ENCODE measurements around the gene CMTM7.

Gene CMTM7

DNA sequence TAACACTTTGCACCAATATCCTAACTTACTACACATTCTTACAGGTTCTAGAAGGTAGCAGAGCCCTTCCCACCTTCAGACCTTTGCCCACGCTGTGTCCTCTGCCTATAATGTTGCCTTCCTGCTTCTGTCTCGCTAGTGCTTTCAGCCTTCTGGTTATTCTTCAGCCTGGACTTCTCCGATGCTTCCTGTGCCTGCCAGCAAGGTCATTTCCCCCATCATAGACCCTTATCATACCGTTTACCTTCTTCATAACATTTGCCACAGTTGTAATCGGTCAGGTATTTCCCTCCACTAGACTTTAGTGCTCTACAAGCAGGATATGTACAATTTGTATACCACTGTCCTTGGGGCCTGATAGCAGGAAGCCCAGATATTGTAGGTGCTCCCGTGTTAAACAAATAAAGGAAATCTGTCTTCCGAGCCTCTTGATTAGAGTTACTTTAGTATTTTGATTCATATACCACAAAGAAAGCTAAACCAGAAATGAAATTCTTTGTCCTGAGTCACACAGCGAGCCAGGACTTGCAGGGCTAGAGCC lies 35.8 kb upstream of the CMTM7 start:
- H3K27me3 ChIP-seq (ENCODE audit: insufficient read depth, insufficient read length): no peaks in the 10 kb centered on the region
- H3K4me1 ChIP-seq (ENCODE audit: insufficient read depth, insufficient read length): peaks cover 2% of the 10 kb centered on the region
- H3K9ac ChIP-seq (ENCODE audit: insufficient read length, low read depth): no peak overlapping the region
- no peaks in the 10 kb centered on the region for H3K9me3 ChIP-seq (ENCODE audit: insufficient read depth, low read length)
- TF ChIP-seq SUZ12 (IDR thresholded peaks at IDR 0.05; ENCODE audit: extremely low read depth, insufficient read depth, insufficient read length) (no peak), ZNF274 (IDR thresholded peaks at IDR 0.05; ENCODE audit: low read depth, low read length) (no peak), YY1 (IDR thresholded peaks at IDR 0.05; ENCODE audit: insufficient read depth, insufficient read length) (no peak)
- no peaks in the 10 kb centered on the region for H3K36me3 ChIP-seq (ENCODE audit: insufficient read depth, insufficient read length, low read length)
- H3K4me3 ChIP-seq (ENCODE audit: insufficient read length, low read depth): no peak overlapping the region
- no peak for DNase-seq (ENCODE audit: low read depth, low spot score)

DNA sequence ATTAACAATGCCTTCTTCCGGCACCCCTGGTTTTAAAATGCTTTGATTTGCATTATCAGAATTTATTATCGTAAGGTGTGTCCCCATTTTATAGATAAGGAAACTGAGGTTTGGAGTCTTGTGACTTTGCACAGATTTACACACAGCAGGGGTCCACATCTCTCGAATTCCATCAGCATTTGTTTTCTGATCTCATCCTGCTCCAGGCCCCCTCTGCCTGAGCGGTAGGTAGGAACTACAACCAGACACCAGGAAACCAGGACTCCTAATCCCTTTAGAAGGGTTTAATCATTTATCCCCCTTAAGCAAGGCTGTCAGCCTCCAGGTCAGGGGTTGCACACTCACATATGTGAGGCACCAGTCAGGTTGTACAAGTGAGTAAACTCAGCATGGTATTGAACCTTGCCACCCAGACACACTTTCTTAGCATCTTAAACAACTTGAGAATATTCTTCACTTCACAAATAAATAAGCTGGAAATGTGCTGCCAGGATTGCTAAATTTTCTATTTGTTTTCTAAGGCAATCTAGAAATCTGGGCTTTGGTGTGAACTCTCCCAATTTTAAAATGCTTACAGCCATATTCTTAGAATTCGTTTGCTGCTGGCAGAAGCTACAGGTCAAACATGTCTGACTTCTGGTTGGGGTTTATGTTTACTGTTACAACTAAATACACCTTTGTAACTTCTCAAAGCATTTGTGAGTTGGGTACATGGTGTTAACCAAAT lies 31.7 kb upstream of the CMTM7 start:
- Histone ChIP-seq H3K9me3 (ENCODE audit: insufficient read depth, low read length) (no peaks in the 10 kb centered on the region), H3K27me3 (ENCODE audit: insufficient read depth, insufficient read length) (no peaks in the 10 kb centered on the region), H3K4me1 (ENCODE audit: insufficient read depth, insufficient read length) (peaks cover 2% of the 10 kb centered on the region), H3K9ac (ENCODE audit: insufficient read length, low read depth) (no peak overlapping the region), H3K36me3 (ENCODE audit: insufficient read depth, insufficient read length, low read length) (no peaks in the 10 kb centered on the region), H3K4me3 (ENCODE audit: insufficient read length, low read depth) (no peak overlapping the region)
- peak; percentile 44 for DNase-seq (ENCODE audit: low read depth, low spot score)
- TF ChIP-seq ZNF274 (IDR thresholded peaks at IDR 0.05; ENCODE audit: low read depth, low read length) (no peak), YY1 (IDR thresholded peaks at IDR 0.05; ENCODE audit: insufficient read depth, insufficient read length) (no peak), SUZ12 (IDR thresholded peaks at IDR 0.05; ENCODE audit: extremely low read depth, insufficient read depth, insufficient read length) (no peak)

DNA sequence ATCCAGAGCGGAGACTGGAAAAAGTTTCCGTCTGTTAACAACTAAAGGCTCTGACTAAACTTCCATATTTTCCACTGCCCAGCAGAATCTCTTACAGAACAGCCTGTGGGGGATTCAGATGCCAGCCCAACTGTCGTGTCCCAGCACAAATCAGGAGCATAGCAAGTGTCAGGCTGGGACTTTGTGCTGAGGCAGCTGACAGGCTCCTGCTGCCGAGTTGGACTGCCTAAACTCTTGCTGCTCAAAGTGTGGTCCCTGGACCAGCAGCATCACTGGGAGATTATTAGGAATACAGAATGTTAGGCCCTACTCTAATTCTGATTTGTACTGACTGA lies 31.2 kb upstream of the CMTM7 start:
- peaks cover 2% of the 10 kb centered on the region for H3K4me1 ChIP-seq (ENCODE audit: insufficient read depth, insufficient read length)
- no peak overlapping the region for H3K4me3 ChIP-seq (ENCODE audit: insufficient read length, low read depth)
- H3K9ac ChIP-seq (ENCODE audit: insufficient read length, low read depth): no peak overlapping the region
- H3K27me3 ChIP-seq (ENCODE audit: insufficient read depth, insufficient read length): no peaks in the 10 kb centered on the region
- DNase-seq (ENCODE audit: low read depth, low spot score): no peak
- no peak for TF ChIP-seq SUZ12 (IDR thresholded peaks at IDR 0.05; ENCODE audit: extremely low read depth, insufficient read depth, insufficient read length)
- no peak for TF ChIP-seq ZNF274 (IDR thresholded peaks at IDR 0.05; ENCODE audit: low read depth, low read length)
- no peak for TF ChIP-seq YY1 (IDR thresholded peaks at IDR 0.05; ENCODE audit: insufficient read depth, insufficient read length)
- H3K36me3 ChIP-seq (ENCODE audit: insufficient read depth, insufficient read length, low read length): no peaks in the 10 kb centered on the region
- no peaks in the 10 kb centered on the region for H3K9me3 ChIP-seq (ENCODE audit: insufficient read depth, low read length)

DNA sequence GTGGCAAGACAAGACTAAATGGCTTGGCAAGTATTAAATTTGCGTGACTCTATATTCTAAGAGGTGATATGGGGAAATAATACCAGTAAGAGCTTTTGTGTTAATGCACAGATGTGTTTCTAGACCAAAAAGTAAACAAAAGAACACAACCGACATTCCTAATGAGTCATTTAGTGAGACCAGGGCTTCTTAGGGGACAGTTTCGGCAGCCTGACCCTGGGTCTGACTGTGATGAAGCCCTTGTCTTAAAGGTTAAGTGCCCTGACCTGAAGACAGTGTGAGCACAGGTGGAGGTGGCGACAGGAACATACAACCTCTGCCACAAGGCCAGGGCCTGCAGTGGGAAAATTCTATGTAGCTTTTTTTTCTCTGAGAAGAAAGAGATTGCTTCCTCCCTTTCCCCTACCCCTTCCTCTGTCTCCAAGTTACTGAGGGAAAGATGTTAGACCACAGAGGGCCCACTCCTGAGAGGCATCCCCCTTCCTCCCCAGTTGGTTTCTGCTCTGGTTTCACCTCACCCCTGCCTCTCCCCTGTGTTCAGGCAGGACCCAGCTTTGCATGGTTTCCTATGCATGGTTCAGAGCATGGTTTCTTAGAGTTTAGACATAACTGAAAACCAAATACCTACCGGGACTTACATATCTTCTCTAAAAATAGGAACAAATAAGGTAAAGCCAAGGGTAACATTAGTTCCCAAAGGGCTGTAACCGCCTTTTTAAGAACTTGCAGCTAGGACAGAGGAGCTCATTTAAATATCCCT lies 24.8 kb upstream of the CMTM7 start:
- no peak for DNase-seq (ENCODE audit: low read depth, low spot score)
- no peaks in the 10 kb centered on the region for H3K9me3 ChIP-seq (ENCODE audit: insufficient read depth, low read length)
- H3K4me3 ChIP-seq (ENCODE audit: insufficient read length, low read depth): no peak overlapping the region
- TF ChIP-seq SUZ12 (IDR thresholded peaks at IDR 0.05; ENCODE audit: extremely low read depth, insufficient read depth, insufficient read length): no peak
- TF ChIP-seq ZNF274 (IDR thresholded peaks at IDR 0.05; ENCODE audit: low read depth, low read length): no peak
- no peak for TF ChIP-seq YY1 (IDR thresholded peaks at IDR 0.05; ENCODE audit: insufficient read depth, insufficient read length)
- H3K27me3 ChIP-seq (ENCODE audit: insufficient read depth, insufficient read length): no peaks in the 10 kb centered on the region
- no peak overlapping the region for H3K9ac ChIP-seq (ENCODE audit: insufficient read length, low read depth)
- H3K36me3 ChIP-seq (ENCODE audit: insufficient read depth, insufficient read length, low read length): no peaks in the 10 kb centered on the region
- peaks cover 12% of the 10 kb centered on the region for H3K4me1 ChIP-seq (ENCODE audit: insufficient read depth, insufficient read length)

DNA sequence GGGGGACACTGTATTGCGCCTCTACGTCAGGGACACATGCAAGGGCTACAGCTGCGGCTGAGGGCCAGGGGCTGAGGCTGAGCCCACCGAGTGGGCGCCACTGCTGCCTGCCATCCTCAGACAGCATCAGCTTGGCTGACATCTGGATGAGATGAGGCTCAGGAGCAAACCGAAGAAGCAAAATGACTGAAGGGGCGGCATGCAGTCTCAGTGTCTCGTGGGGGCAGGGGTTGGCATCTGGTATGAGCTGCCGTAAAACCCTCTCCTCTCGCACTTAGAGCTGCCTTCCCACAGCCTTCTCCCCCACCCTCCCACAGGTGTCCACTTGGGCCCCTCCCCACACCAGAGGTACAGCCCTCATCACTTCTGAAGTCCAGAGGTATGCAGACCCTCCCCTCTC lies 24.2 kb upstream of the CMTM7 start:
- H3K4me1 ChIP-seq (ENCODE audit: insufficient read depth, insufficient read length): peaks cover 12% of the 10 kb centered on the region
- H3K27me3 ChIP-seq (ENCODE audit: insufficient read depth, insufficient read length): no peaks in the 10 kb centered on the region
- DNase-seq (ENCODE audit: low read depth, low spot score): no peak
- TF ChIP-seq YY1 (IDR thresholded peaks at IDR 0.05; ENCODE audit: insufficient read depth, insufficient read length): no peak
- no peak for TF ChIP-seq ZNF274 (IDR thresholded peaks at IDR 0.05; ENCODE audit: low read depth, low read length)
- no peak for TF ChIP-seq SUZ12 (IDR thresholded peaks at IDR 0.05; ENCODE audit: extremely low read depth, insufficient read depth, insufficient read length)
- no peaks in the 10 kb centered on the region for H3K36me3 ChIP-seq (ENCODE audit: insufficient read depth, insufficient read length, low read length)
- H3K9me3 ChIP-seq (ENCODE audit: insufficient read depth, low read length): no peaks in the 10 kb centered on the region
- no peak overlapping the region for H3K4me3 ChIP-seq (ENCODE audit: insufficient read length, low read depth)
- peak overlapping the region; percentile 6 for H3K9ac ChIP-seq (ENCODE audit: insufficient read length, low read depth)

DNA sequence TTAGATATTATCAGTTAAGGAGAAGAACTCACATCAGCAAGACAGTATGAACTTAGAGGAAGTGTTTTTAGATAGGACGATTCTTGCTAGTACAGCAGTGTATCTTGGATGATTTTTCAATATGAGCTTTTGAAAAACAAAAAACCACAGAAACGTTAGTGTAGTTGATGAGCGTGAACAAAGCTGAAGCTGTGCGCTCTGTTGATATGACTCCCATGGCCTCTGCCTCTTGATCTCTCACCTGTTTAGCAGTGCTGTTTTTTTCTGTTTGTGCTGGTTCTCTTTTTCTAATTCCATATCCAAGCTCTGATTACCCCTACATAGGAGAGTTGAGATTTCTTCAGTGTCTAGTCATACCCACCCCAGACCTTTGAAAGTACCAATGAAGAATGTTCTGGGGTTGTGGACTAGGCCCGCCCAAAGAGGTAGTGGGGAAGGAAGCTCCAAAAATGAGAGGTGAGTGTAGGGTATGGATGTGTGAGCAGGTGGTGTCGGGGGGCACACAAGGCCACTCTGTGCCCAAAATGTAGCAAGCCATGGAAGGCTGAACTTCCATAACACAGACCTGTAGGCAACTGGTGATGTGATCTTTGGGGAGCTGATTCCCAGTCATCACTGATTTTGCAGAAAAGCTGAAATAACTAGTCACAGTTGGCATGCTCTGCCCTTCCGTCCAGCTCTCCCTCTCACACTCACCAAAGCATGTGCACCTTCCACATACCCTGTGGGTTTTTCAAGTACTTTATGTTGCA lies 20.0 kb upstream of the CMTM7 start:
- DNase-seq (ENCODE audit: low read depth, low spot score): no peak
- TF ChIP-seq YY1 (IDR thresholded peaks at IDR 0.05; ENCODE audit: insufficient read depth, insufficient read length) (no peak), SUZ12 (IDR thresholded peaks at IDR 0.05; ENCODE audit: extremely low read depth, insufficient read depth, insufficient read length) (no peak), ZNF274 (IDR thresholded peaks at IDR 0.05; ENCODE audit: low read depth, low read length) (no peak)
- no peaks in the 10 kb centered on the region for H3K9me3 ChIP-seq (ENCODE audit: insufficient read depth, low read length)
- no peaks in the 10 kb centered on the region for H3K36me3 ChIP-seq (ENCODE audit: insufficient read depth, insufficient read length, low read length)
- peaks cover 12% of the 10 kb centered on the region for H3K4me1 ChIP-seq (ENCODE audit: insufficient read depth, insufficient read length)
- no peak overlapping the region for H3K4me3 ChIP-seq (ENCODE audit: insufficient read length, low read depth)
- no peak overlapping the region for H3K9ac ChIP-seq (ENCODE audit: insufficient read length, low read depth)
- no peaks in the 10 kb centered on the region for H3K27me3 ChIP-seq (ENCODE audit: insufficient read depth, insufficient read length)

DNA sequence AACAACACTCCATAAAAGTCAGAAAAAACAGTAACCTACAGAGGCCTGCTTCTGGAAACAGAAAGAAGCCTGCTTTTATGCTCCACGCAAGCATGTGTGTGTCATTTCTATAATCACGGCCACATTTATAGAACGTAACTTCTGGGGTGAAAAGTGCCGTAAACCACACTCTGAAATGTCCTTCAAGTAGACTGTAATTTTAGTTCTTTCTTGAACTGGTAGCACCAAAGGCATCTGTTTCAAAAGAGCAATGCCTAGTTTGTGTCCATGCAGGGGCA lies 19.5 kb upstream of the CMTM7 start:
- H3K27me3 ChIP-seq (ENCODE audit: insufficient read depth, insufficient read length): no peaks in the 10 kb centered on the region
- H3K9me3 ChIP-seq (ENCODE audit: insufficient read depth, low read length): no peaks in the 10 kb centered on the region
- DNase-seq (ENCODE audit: low read depth, low spot score): no peak
- peaks cover 9% of the 10 kb centered on the region for H3K4me1 ChIP-seq (ENCODE audit: insufficient read depth, insufficient read length)
- TF ChIP-seq SUZ12 (IDR thresholded peaks at IDR 0.05; ENCODE audit: extremely low read depth, insufficient read depth, insufficient read length) (no peak), ZNF274 (IDR thresholded peaks at IDR 0.05; ENCODE audit: low read depth, low read length) (no peak), YY1 (IDR thresholded peaks at IDR 0.05; ENCODE audit: insufficient read depth, insufficient read length) (no peak)
- H3K9ac ChIP-seq (ENCODE audit: insufficient read length, low read depth): no peak overlapping the region
- H3K36me3 ChIP-seq (ENCODE audit: insufficient read depth, insufficient read length, low read length): no peaks in the 10 kb centered on the region
- H3K4me3 ChIP-seq (ENCODE audit: insufficient read length, low read depth): no peak overlapping the region
